Vagina (tissue), 2 donors: Measurements from ENCODE around the gene NRL.

Source experiments
- CTCF ChIP-seq, 3 experiments: fragments of 450-650 bp in 2 of 3; fragments of 200-600 bp in 1 of 3; sonication (generic) in 1 of 3; IDR thresholded peaks; one replicate each; pipeline ENCODE4 v1.5.1; 2017 to 2019; ENCODE audit warnings: antibody characterized with exemption in 3 of 3, mild to moderate bottlenecking in 2 of 3, moderate library complexity in 2 of 3
- POLR2A ChIP-seq, 2 donors: fragments of 450-650 bp; IDR thresholded peaks; one replicate each; pipeline ENCODE4 v1.6.1; 2017; ENCODE audit warnings: antibody characterized with exemption in 2 of 2, mild to moderate bottlenecking in 2 of 2, moderate library complexity in 2 of 2

- TF ChIP-seq CTCF (IDR thresholded peaks at IDR 0.05) (no peak), POLR2A (IDR thresholded peaks at IDR 0.05) (no peak)
Measured at GRCh38 chr14:24085215-24085614, 29.5 kb downstream of the NRL start.
